ENCODE measurements around the gene SLC4A3. TPM values are rescaled to one million over a fixed set of nuclear protein-coding genes. Genes with fewer than 3 reads are reported as not detected.

SLC4A3 gene
- total RNA-seq, 4 donors from 2014 or later: 0.48 to 3.2 (median 2.1) TPM

DNA sequence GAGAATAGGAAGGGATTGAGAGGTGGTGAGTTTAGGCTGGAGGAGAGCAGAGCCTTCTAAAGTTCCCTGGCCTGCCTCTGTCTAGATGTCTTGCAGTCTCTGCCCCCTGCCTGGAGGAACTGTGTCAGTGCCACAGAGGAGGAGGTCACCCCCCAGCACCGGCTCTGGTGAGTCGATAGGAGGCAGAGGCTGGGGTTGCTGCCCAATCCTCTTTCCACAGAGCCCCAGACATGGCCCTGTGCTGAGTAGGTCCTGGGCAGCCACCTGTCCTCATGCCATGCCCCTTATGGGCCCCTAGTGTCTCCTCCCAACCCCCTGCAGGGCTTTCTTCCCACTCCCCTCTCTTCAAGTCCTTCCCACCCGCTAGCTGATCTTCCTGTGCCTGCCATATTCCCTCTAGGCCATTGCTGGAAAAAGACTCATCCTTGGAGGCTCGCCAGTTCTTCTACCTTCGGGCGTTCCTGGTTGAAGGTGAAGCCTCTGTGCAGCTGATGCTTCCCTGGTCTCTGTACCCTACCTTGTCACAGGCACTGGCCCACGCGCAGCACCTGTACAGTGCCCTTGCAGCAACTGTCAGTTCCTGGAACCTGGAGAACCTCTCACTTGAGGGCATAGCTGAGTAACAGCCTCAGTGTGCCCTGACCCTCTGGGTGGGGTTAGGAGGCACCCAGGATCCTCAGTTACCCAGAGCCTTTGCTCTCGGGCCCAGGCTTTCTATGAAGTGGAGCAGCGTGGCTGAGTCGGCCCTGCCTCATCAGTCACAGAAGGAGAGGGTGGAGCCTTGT is 13.2 kb upstream of the SLC4A3 start:
- Histone ChIP-seq H3K36me3 (peaks cover 46% of the 10 kb centered on the region), H3K4me3 (no peak overlapping the region), H3K9me3 (no peaks in the 10 kb centered on the region), H3K27me3 (no peaks in the 10 kb centered on the region), H3K27ac (no peak overlapping the region), H3K4me1 (no peaks in the 10 kb centered on the region)
- WGBS: 76% methylated on average over 8 of the region's 11 CpGs
- TF ChIP-seq, protein P1, sequence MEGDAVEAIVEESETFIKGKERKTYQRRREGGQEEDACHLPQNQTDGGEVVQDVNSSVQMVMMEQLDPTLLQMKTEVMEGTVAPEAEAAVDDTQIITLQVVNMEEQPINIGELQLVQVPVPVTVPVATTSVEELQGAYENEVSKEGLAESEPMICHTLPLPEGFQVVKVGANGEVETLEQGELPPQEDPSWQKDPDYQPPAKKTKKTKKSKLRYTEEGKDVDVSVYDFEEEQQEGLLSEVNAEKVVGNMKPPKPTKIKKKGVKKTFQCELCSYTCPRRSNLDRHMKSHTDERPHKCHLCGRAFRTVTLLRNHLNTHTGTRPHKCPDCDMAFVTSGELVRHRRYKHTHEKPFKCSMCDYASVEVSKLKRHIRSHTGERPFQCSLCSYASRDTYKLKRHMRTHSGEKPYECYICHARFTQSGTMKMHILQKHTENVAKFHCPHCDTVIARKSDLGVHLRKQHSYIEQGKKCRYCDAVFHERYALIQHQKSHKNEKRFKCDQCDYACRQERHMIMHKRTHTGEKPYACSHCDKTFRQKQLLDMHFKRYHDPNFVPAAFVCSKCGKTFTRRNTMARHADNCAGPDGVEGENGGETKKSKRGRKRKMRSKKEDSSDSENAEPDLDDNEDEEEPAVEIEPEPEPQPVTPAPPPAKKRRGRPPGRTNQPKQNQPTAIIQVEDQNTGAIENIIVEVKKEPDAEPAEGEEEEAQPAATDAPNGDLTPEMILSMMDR (IDR thresholded peaks at IDR 0.05): no peak
- no peak for TF ChIP-seq POLR2A (IDR thresholded peaks at IDR 0.05)
- no peak for TF ChIP-seq POLR2AphosphoS5 (IDR thresholded peaks at IDR 0.05)
- TF ChIP-seq EP300 (IDR thresholded peaks at IDR 0.05): no peak
- no peak for DNase-seq (ENCODE audit: low spot score in 2 of 2)

DNA sequence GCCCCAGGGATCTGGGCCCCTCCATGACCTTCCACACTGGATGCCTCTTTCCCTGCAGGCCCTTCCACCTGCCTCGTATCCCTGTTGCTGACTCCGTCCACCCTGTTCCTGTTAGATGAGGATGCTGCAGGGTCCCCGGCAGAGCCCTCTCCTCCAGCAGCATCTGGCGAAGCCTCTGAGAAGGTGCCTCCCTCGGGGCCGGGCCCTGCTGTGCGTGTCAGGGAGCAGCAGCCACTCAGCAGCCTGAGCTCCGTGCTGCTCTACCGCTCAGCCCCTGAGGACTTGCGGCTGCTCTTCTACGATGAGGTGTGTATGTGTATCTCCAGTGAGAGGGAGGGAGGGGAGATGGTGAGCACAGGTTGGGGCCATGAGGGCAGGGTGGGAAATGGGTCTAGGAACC is 12.4 kb upstream of the SLC4A3 start:
- WGBS: 93% methylated on average over 11 of the region's 11 CpGs
- no peaks in the 10 kb centered on the region for H3K9me3 ChIP-seq
- TF ChIP-seq, protein P1 (IDR thresholded peaks at IDR 0.05): no peak
- no peak for TF ChIP-seq EP300 (IDR thresholded peaks at IDR 0.05)
- TF ChIP-seq POLR2A (IDR thresholded peaks at IDR 0.05): no peak
- no peak for TF ChIP-seq POLR2AphosphoS5 (IDR thresholded peaks at IDR 0.05)
- no peak overlapping the region for H3K4me3 ChIP-seq
- no peaks in the 10 kb centered on the region for H3K27me3 ChIP-seq
- DNase-seq (ENCODE audit: low spot score in 2 of 2): no peak
- no peaks in the 10 kb centered on the region for H3K4me1 ChIP-seq
- peaks cover 40% of the 10 kb centered on the region for H3K36me3 ChIP-seq
- no peak overlapping the region for H3K27ac ChIP-seq

DNA sequence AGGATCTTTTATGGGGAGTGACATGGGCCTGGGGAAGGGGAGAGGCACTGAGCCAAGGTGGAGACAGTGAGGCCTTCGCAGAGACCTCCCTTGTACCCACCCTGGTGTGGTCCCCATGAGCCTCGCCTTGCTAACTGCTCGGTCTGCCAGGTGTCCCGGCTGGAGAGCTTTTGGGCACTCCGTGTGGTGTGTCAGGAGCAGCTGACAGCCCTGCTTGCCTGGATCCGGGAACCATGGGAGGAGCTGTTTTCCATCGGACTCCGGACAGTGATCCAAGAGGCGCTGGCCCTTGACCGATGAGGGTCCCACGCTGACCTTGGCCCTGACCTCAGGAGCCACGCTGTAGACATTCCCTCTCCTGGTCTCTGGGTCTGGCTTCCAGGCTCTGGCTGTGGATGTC is 11.5 kb upstream of the SLC4A3 start:
- Histone ChIP-seq H3K4me3 (no peak overlapping the region), H3K36me3 (peaks cover 38% of the 10 kb centered on the region), H3K27ac (no peak overlapping the region), H3K27me3 (no peaks in the 10 kb centered on the region), H3K4me1 (no peaks in the 10 kb centered on the region), H3K9me3 (no peaks in the 10 kb centered on the region)
- TF ChIP-seq EP300 (IDR thresholded peaks at IDR 0.05): no peak
- TF ChIP-seq, protein P1 (IDR thresholded peaks at IDR 0.05): no peak
- TF ChIP-seq POLR2AphosphoS5 (IDR thresholded peaks at IDR 0.05): no peak
- no peak for TF ChIP-seq POLR2A (IDR thresholded peaks at IDR 0.05)
- DNase-seq (ENCODE audit: low spot score in 2 of 2): no peak
- 92% methylated on average over 9 of the region's 12 CpGs for WGBS

DNA sequence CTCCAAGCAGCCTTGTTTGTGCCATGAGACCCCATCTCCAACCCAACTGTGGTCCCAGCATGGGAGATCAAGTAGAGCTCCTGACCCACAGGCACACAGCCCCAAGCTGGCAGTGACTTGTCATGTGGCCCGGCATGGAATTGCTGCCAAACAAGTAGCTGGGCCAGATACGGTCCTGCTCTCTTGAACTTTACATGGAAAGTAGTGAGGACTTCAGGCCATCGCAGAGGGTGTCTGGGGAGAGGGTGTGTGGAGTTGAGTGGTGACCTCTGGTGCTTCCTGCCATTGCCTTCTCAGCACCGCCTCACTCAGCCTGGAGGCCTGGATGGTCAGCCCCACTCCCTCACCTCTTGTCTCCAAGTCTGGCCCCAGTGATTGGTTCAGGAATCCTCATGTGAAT is 10.9 kb upstream of the SLC4A3 start:
- no peak overlapping the region for H3K4me3 ChIP-seq
- H3K4me1 ChIP-seq: no peaks in the 10 kb centered on the region
- 85% methylated on average over 4 of the region's 4 CpGs for WGBS
- H3K9me3 ChIP-seq: no peaks in the 10 kb centered on the region
- TF ChIP-seq POLR2AphosphoS5 (IDR thresholded peaks at IDR 0.05) (no peak), POLR2A (IDR thresholded peaks at IDR 0.05) (no peak), EP300 (IDR thresholded peaks at IDR 0.05) (no peak)
- TF ChIP-seq, protein P1 (IDR thresholded peaks at IDR 0.05): no peak
- DNase-seq (ENCODE audit: low spot score in 2 of 2): no peak
- no peak overlapping the region for H3K27ac ChIP-seq
- no peaks in the 10 kb centered on the region for H3K27me3 ChIP-seq
- H3K36me3 ChIP-seq: peaks cover 38% of the 10 kb centered on the region

DNA sequence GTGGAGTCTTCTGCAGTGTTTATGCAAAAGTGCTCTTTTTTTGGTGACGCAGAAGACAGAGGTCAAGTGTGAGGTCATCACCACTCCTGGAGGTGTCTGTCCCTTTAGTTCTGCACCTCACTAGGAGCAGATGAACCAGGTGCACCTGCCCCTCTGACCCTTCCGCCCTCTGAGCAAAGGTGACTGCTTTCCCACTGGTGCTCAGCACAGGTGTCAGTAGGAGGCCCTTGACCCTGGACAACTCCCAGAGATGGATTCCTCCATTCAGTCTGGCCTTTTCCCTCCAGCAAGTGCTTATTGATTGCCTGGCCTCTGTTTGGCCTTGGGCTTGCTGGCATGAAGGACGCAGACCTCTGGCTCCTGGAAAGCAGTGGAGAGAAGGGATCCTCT is 8.7 kb upstream of the SLC4A3 start:
- no peak for DNase-seq (ENCODE audit: low spot score in 2 of 2)

More for the DNA sequence above, 8.7 kb upstream of the SLC4A3 start:
- TF ChIP-seq EP300 (IDR thresholded peaks at IDR 0.05): no peak
- TF ChIP-seq, protein P1 (IDR thresholded peaks at IDR 0.05): no peak
- no peak for TF ChIP-seq POLR2AphosphoS5 (IDR thresholded peaks at IDR 0.05)
- no peak for TF ChIP-seq POLR2A (IDR thresholded peaks at IDR 0.05)
- no peaks in the 10 kb centered on the region for H3K27me3 ChIP-seq
- H3K36me3 ChIP-seq: peaks cover 26% of the 10 kb centered on the region
- H3K4me1 ChIP-seq: no peaks in the 10 kb centered on the region
- H3K9me3 ChIP-seq: no peaks in the 10 kb centered on the region
- no peak overlapping the region for H3K4me3 ChIP-seq
- WGBS: 89% methylated on average over 3 of the region's 3 CpGs
- H3K27ac ChIP-seq: no peak overlapping the region

All from suprapubic skin (tissue), 4 donors.